SH-SY5Y (cell line): ENCODE results near the gene ZNF775.

Experiments
- GATA2 ChIP-seq: IDR thresholded peaks from 2 replicates; pipeline ENCODE4 v1.6.1; 2011; ENCODE audit warnings: mild to moderate bottlenecking, low read depth, low read length
- GATA3 ChIP-seq: IDR thresholded peaks from 2 replicates; pipeline ENCODE4 v1.6.1; 2011; ENCODE audit warnings: low read depth, mild to moderate bottlenecking, low read length, moderate library complexity

- TF ChIP-seq GATA2: no peak
- TF ChIP-seq GATA3: no peak
Observed at GRCh38 chr7:150342121-150342408, 37.1 kb upstream of the ZNF775 start.
